ENCODE measurements around the gene CDC42BPB.

CDC42BPB gene

GRCh38 chr14:103013028-103013427, 44.3 kb downstream of the CDC42BPB start:
- DNase-seq: no peak

GRCh38 chr14:103009559-103009958, 47.8 kb downstream of the CDC42BPB start:
- no peak for DNase-seq

GRCh38 chr14:103008768-103009357, 48.5 kb downstream of the CDC42BPB start:
- DNase-seq: no peak

GRCh38 chr14:103008126-103008525, 49.2 kb downstream of the CDC42BPB start:
- DNase-seq: no peak

GRCh38 chr14:103007555-103007954, 49.8 kb downstream of the CDC42BPB start:
- DNase-seq: no peak

GRCh38 chr14:103006991-103007520, 50.3 kb downstream of the CDC42BPB start:
- DNase-seq: no peak

GRCh38 chr14:103006106-103006505, 51.2 kb downstream of the CDC42BPB start:
- DNase-seq: no peak

- DNase-seq: no peak
Observed at GRCh38 chr14:103003850-103004249, 53.5 kb downstream of the CDC42BPB start.

GRCh38 chr14:103003351-103003615, 54.1 kb downstream of the CDC42BPB start:
- no peak for DNase-seq

- DNase-seq: no peak
Observed at GRCh38 chr14:103002578-103003350, 54.6 kb downstream of the CDC42BPB start.

- DNase-seq: no peak
Observed at GRCh38 chr14:103001651-103002396, 55.5 kb downstream of the CDC42BPB start.

- DNase-seq: no peak
Observed at GRCh38 chr14:103001226-103001625, 56.1 kb downstream of the CDC42BPB start.

GRCh38 chr14:103000291-103000921, 56.9 kb downstream of the CDC42BPB start:
- DNase-seq: no peak

GRCh38 chr14:102999227-102999895, 58.0 kb downstream of the CDC42BPB start:
- no peak for DNase-seq

- DNase-seq: no peak
Observed at GRCh38 chr14:102998393-102998792, 59.0 kb downstream of the CDC42BPB start.

GRCh38 chr14:102996941-102997340, 60.4 kb downstream of the CDC42BPB start:
- DNase-seq: no peak

GRCh38 chr14:102994689-102995088, 62.7 kb downstream of the CDC42BPB start:
- DNase-seq: no peak

- no peak for DNase-seq
Observed at GRCh38 chr14:102993523-102993922, 63.8 kb downstream of the CDC42BPB start.

GRCh38 chr14:102991376-102991775, 66.0 kb downstream of the CDC42BPB start:
- no peak for DNase-seq

- no peak for DNase-seq
Observed at GRCh38 chr14:102988054-102988453, 69.3 kb downstream of the CDC42BPB start.

GRCh38 chr14:102986810-102987579, 70.4 kb downstream of the CDC42BPB start:
- no peak for DNase-seq

- DNase-seq: no peak
Observed at GRCh38 chr14:102985665-102986064, 71.7 kb downstream of the CDC42BPB start.
